LHCN-M2 (cell line): Measurements from ENCODE around the gene LPP. TPM values are rescaled to one million over a fixed set of nuclear protein-coding genes. Genes with fewer than 3 reads are reported as not detected.

Experiments used
- DNase-seq: peaks from one replicate; pipeline ENCODE4 v3.0.0-alpha.2; 2012; ENCODE audit warnings: low read depth
- total RNA-seq: library from RNA; depleted of rRNA; stranded (reverse); fragments of >200 nt; gene quantifications from 2 replicates; pipeline ENCODE4 v1.2.3, GENCODE V29; 2014

The LPP gene
- total RNA-seq, 1 experiment from 2014 or later: 39.7 TPM

GRCh38 chr3:188248036-188248561 is 94.1 kb downstream of the LPP start:
- no peak for DNase-seq

- DNase-seq: no peak
These were observed 99.3 kb downstream of the LPP start for GRCh38 chr3:188253123-188253793.

- no peak for DNase-seq
These were observed 100.0 kb downstream of the LPP start for GRCh38 chr3:188253800-188254452.

GRCh38 chr3:188254520-188255070 is 100.6 kb downstream of the LPP start:
- no peak for DNase-seq

GRCh38 chr3:188255190-188255589 is 101.2 kb downstream of the LPP start:
- no peak for DNase-seq

- no peak for DNase-seq
These were observed 102.8 kb downstream of the LPP start for GRCh38 chr3:188256758-188257157.

GRCh38 chr3:188257384-188258026 is 103.5 kb downstream of the LPP start:
- no peak for DNase-seq

GRCh38 chr3:188259191-188259590 is 105.2 kb downstream of the LPP start:
- DNase-seq: no peak

GRCh38 chr3:188259596-188259995 is 105.6 kb downstream of the LPP start:
- no peak for DNase-seq

GRCh38 chr3:188261011-188261410 is 107.1 kb downstream of the LPP start:
- no peak for DNase-seq

- no peak for DNase-seq
These were observed 108.5 kb downstream of the LPP start for GRCh38 chr3:188262488-188262887.

- peak; percentile 94 for DNase-seq
These were observed 109.1 kb downstream of the LPP start for GRCh38 chr3:188262913-188263683.

GRCh38 chr3:188264226-188265207 is 110.6 kb downstream of the LPP start:
- DNase-seq: peak; percentile 55

- DNase-seq: peak; percentile 88
These were observed 112.8 kb downstream of the LPP start for GRCh38 chr3:188266562-188267274.

GRCh38 chr3:188267790-188268335 is 113.9 kb downstream of the LPP start:
- DNase-seq: no peak

GRCh38 chr3:188268336-188268735 is 114.4 kb downstream of the LPP start:
- peak; percentile 62 for DNase-seq

GRCh38 chr3:188269040-188269439 is 115.1 kb downstream of the LPP start:
- DNase-seq: no peak

GRCh38 chr3:188270423-188270972 is 116.5 kb downstream of the LPP start:
- DNase-seq: peak; percentile 93
